Activated CD4-positive, alpha-beta T cell treated with anti-CD3 and anti-CD28 coated beads for 36 hours (primary cell): Measurements from ENCODE around the gene PMIS2. TPM values are rescaled to one million over a fixed set of nuclear protein-coding genes. Genes with fewer than 3 reads are reported as not detected.

ENCODE experiments used
- ATAC-seq: fragments of 200-7000 bp; cut with Tn5 transposase; one replicate; pipeline ENCODE4 v1.10.0; 2021; ENCODE audit warnings: mild to moderate bottlenecking, moderate library complexity
- CTCF ChIA-PET: fragments of 350-600 bp; sonication (Branson Sonifier 250); formaldehyde crosslinking; loops from one replicate; lab custom pipeline; 2021; ENCODE audit warnings: antibody characterized with exemption; lab: Charles Lee
- POLR2A ChIA-PET: fragments of 350-600 bp; sonication (Branson Sonifier 250); formaldehyde crosslinking; loops from one replicate; lab custom pipeline; 2021; ENCODE audit warnings: antibody characterized with exemption, inconsistent platforms; lab: Charles Lee
- DNase-seq: peaks from one replicate; pipeline ENCODE4 v3.0.0-alpha.2; 2020
- H3K27ac Mint-ChIP-seq: one replicate; pipeline ENCODE4 v1.8.0; 2021; ENCODE audit warnings: mixed read lengths
- H3K27me3 Mint-ChIP-seq: one replicate; pipeline ENCODE4 v1.8.0; 2021; ENCODE audit warnings: mixed read lengths
- H3K36me3 Mint-ChIP-seq: one replicate; pipeline ENCODE4 v1.8.0; 2021; ENCODE audit warnings: low read depth, mixed read lengths
- H3K4me1 Mint-ChIP-seq: one replicate; pipeline ENCODE4 v1.8.0; 2021; ENCODE audit warnings: mixed read lengths
- H3K4me3 Mint-ChIP-seq: one replicate; pipeline ENCODE4 v1.8.0; 2021; ENCODE audit warnings: mild to moderate bottlenecking, moderate library complexity, mixed read lengths
- H3K9me3 Mint-ChIP-seq: one replicate; pipeline ENCODE4 v1.8.0; 2021; ENCODE audit warnings: low read depth, mixed read lengths
- intact Hi-C, 2 experiments: fragments of 100-400 bp; cut with DNase I in 1 of 2; cut with micrococcal nuclease in 1 of 2; formaldehyde crosslinking; loops; one replicate each; pipeline versions ENCODE4 v1.14.2 to v1.15.1; 2022 to 2024; cut with DNase I, micrococcal nuclease
- total RNA-seq, 2 experiments: library from RNA; stranded (reverse); gene quantifications; one replicate each; pipeline ENCODE4 v1.2.3, GENCODE V29; 2021

PMIS2 gene
- total RNA-seq, 2 experiments from 2014 or later = not detected

GRCh38 chr19:35557539-35558399, 28.2 kb upstream of the PMIS2 start:
- ChIA-PET CTCF (interaction anchor here (0.6 to 3.0 kb wide), 5 partner anchors 9 to 373 kb away, joined by 3 to 18 read pairs (median 3); no protein-coding TSS in a partner anchor), POLR2A (interaction anchor here (0.7 kb wide), 1 partner anchor 40 kb away, joined by 3 read pairs; no protein-coding TSS in a partner anchor)
- no peak overlapping the region for H3K27ac Mint-ChIP-seq
- intact Hi-C loops = no loop called here
- peak overlapping the region; percentile 63 for H3K4me3 Mint-ChIP-seq
- no peaks in the 10 kb centered on the region for H3K9me3 Mint-ChIP-seq
- H3K36me3 Mint-ChIP-seq = no peaks in the 10 kb centered on the region
- H3K27me3 Mint-ChIP-seq = peaks cover 38% of the 10 kb centered on the region
- ATAC-seq (peak; percentile 78), DNase-seq (peak; percentile 75)
- peaks cover 8% of the 10 kb centered on the region for H3K4me1 Mint-ChIP-seq

- no peak overlapping the region for H3K4me3 Mint-ChIP-seq
- H3K27ac Mint-ChIP-seq = no peak overlapping the region
- DNase-seq (no peak), ATAC-seq (no peak)
- H3K36me3 Mint-ChIP-seq = no peaks in the 10 kb centered on the region
- H3K4me1 Mint-ChIP-seq = peaks cover 8% of the 10 kb centered on the region
- peaks cover 44% of the 10 kb centered on the region for H3K27me3 Mint-ChIP-seq
- ChIA-PET CTCF (interaction anchor here (0.8 to 3.0 kb wide), 2 partner anchors 10 to 48 kb away, joined by 3 to 18 read pairs; no protein-coding TSS in a partner anchor), POLR2A (interaction anchor here (0.7 kb wide), 1 partner anchor 39 kb away, joined by 3 read pairs; no protein-coding TSS in a partner anchor)
- H3K9me3 Mint-ChIP-seq = no peaks in the 10 kb centered on the region
- intact Hi-C loops = no loop called here
Observed at GRCh38 chr19:35558400-35559280, 27.3 kb upstream of the PMIS2 start.

- POLR2A ChIA-PET = no interaction called here
- DNase-seq (no peak), ATAC-seq (no peak)
- peaks cover 8% of the 10 kb centered on the region for H3K4me1 Mint-ChIP-seq
- no peak overlapping the region for H3K27ac Mint-ChIP-seq
- no peak overlapping the region for H3K4me3 Mint-ChIP-seq
- peaks cover 44% of the 10 kb centered on the region for H3K27me3 Mint-ChIP-seq
- no peaks in the 10 kb centered on the region for H3K36me3 Mint-ChIP-seq
- intact Hi-C loops = no loop called here
- H3K9me3 Mint-ChIP-seq = no peaks in the 10 kb centered on the region
- CTCF ChIA-PET = interaction anchor here (3.0 kb wide), 1 partner anchor 10 kb away, joined by 18 read pairs; no protein-coding TSS in a partner anchor
Observed at GRCh38 chr19:35559281-35559659, 26.7 kb upstream of the PMIS2 start.

- Mint-ChIP-seq H3K9me3 (no peaks in the 10 kb centered on the region), H3K27me3 (peaks cover 44% of the 10 kb centered on the region), H3K27ac (no peak overlapping the region), H3K4me1 (peaks cover 8% of the 10 kb centered on the region), H3K36me3 (no peaks in the 10 kb centered on the region), H3K4me3 (no peak overlapping the region)
- ChIA-PET CTCF (interaction anchor here (3.0 kb wide), 1 partner anchor 11 kb away, joined by 18 read pairs; no protein-coding TSS in a partner anchor), POLR2A (no interaction called here)
- no peak for ATAC-seq
- DNase-seq = no peak
- intact Hi-C loops = no loop called here
Observed at GRCh38 chr19:35559781-35560180, 26.2 kb upstream of the PMIS2 start.

GRCh38 chr19:35560271-35560670, 25.7 kb upstream of the PMIS2 start:
- H3K27ac Mint-ChIP-seq = no peak overlapping the region
- H3K36me3 Mint-ChIP-seq = no peaks in the 10 kb centered on the region

GRCh38 chr19:35560677-35561076, 25.3 kb upstream of the PMIS2 start:
- Mint-ChIP-seq H3K9me3 (no peaks in the 10 kb centered on the region), H3K27me3 (peaks cover 48% of the 10 kb centered on the region), H3K36me3 (no peaks in the 10 kb centered on the region), H3K4me1 (peaks cover 8% of the 10 kb centered on the region), H3K4me3 (no peak overlapping the region), H3K27ac (no peak overlapping the region)
- CTCF ChIA-PET = interaction anchor here (0.6 to 0.7 kb wide), 3 partner anchors 41 to 91 kb away, joined by 3 to 4 read pairs (median 4); no protein-coding TSS in a partner anchor
- intact Hi-C loops = no loop called here
- no peak for DNase-seq
- POLR2A ChIA-PET = no interaction called here
- no peak for ATAC-seq

More at GRCh38 chr19:35560271-35560670, 25.7 kb upstream of the PMIS2 start:
- Mint-ChIP-seq H3K27me3 (peaks cover 45% of the 10 kb centered on the region), H3K4me1 (peaks cover 8% of the 10 kb centered on the region), H3K4me3 (no peak overlapping the region), H3K9me3 (no peaks in the 10 kb centered on the region)
- intact Hi-C loops = no loop called here
- POLR2A ChIA-PET = no interaction called here
- CTCF ChIA-PET = interaction anchor here (0.7 to 3.0 kb wide), 2 partner anchors 11 to 91 kb away, joined by 3 to 18 read pairs; no protein-coding TSS in a partner anchor
- DNase-seq (no peak), ATAC-seq (no peak)

GRCh38 chr19:35561436-35561835, 24.5 kb upstream of the PMIS2 start:
- ATAC-seq (no peak), DNase-seq (no peak)
- peaks cover 48% of the 10 kb centered on the region for H3K27me3 Mint-ChIP-seq
- H3K9me3 Mint-ChIP-seq = no peaks in the 10 kb centered on the region
- peaks cover 8% of the 10 kb centered on the region for H3K4me1 Mint-ChIP-seq
- ChIA-PET CTCF (interaction anchor here (0.6 kb wide), 1 partner anchor 40 kb away, joined by 4 read pairs; no protein-coding TSS in a partner anchor), POLR2A (no interaction called here)
- intact Hi-C loops = no loop called here
- H3K36me3 Mint-ChIP-seq = no peaks in the 10 kb centered on the region
- H3K27ac Mint-ChIP-seq = no peak overlapping the region
- H3K4me3 Mint-ChIP-seq = no peak overlapping the region

GRCh38 chr19:35562336-35562735, 23.6 kb upstream of the PMIS2 start:
- H3K4me1 Mint-ChIP-seq = peaks cover 5% of the 10 kb centered on the region
- ChIA-PET CTCF (interaction anchor here (1.2 kb wide), 1 partner anchor 20 kb away, joined by 3 read pairs; no protein-coding TSS in a partner anchor), POLR2A (no interaction called here)
- ATAC-seq (no peak), DNase-seq (no peak)
- no peak overlapping the region for H3K27ac Mint-ChIP-seq
- H3K27me3 Mint-ChIP-seq = peaks cover 49% of the 10 kb centered on the region
- intact Hi-C loops = no loop called here
- no peaks in the 10 kb centered on the region for H3K9me3 Mint-ChIP-seq
- no peaks in the 10 kb centered on the region for H3K36me3 Mint-ChIP-seq
- H3K4me3 Mint-ChIP-seq = no peak overlapping the region

- intact Hi-C loops = no loop called here
- no peak overlapping the region for H3K27ac Mint-ChIP-seq
- no peak for DNase-seq
- ChIA-PET CTCF (interaction anchor here (0.5 to 1.2 kb wide), 2 partner anchors 19 to 27 kb away, joined by 3 read pairs; no protein-coding TSS in a partner anchor), POLR2A (no interaction called here)
- H3K36me3 Mint-ChIP-seq = no peaks in the 10 kb centered on the region
- no peak overlapping the region for H3K4me3 Mint-ChIP-seq
- H3K4me1 Mint-ChIP-seq = peaks cover 5% of the 10 kb centered on the region
- ATAC-seq = no peak
- no peaks in the 10 kb centered on the region for H3K9me3 Mint-ChIP-seq
- H3K27me3 Mint-ChIP-seq = peaks cover 48% of the 10 kb centered on the region
Observed at GRCh38 chr19:35562776-35563175, 23.2 kb upstream of the PMIS2 start.

- H3K36me3 Mint-ChIP-seq = no peaks in the 10 kb centered on the region
- H3K4me3 Mint-ChIP-seq = no peak within 1 kb of the TSS
- intact Hi-C loops = no loop called here
- POLR2A ChIA-PET = no interaction called here
- CTCF ChIA-PET = interaction anchor here (0.5 to 1.2 kb wide), 3 partner anchors 15 to 26 kb away, joined by 3 read pairs; no protein-coding TSS in a partner anchor
- peaks cover 3% of the 10 kb centered on the region for H3K4me1 Mint-ChIP-seq
- H3K27me3 Mint-ChIP-seq = peaks cover 48% of the 10 kb centered on the region
- no peak for ATAC-seq
- DNase-seq = no peak
- no peak within 1 kb of the TSS for H3K27ac Mint-ChIP-seq
- no peaks in the 10 kb centered on the region for H3K9me3 Mint-ChIP-seq
Observed at GRCh38 chr19:35563207-35563829, 22.7 kb upstream of the PMIS2 start, which contains the start of gene ATP4A. Gene ATP4A, minus strand, starts transcription at chr19:35563658. Its CDS starts 29 bp downstream, at chr19:35563629.
